ENCODE results near the gene COLEC12.

Gene COLEC12

GRCh38 chr18:369224-370015 lies 131.1 kb downstream of the COLEC12 start:
- no peak overlapping the region for H3K4me2 ChIP-seq (ENCODE audit: low read length, poor library complexity, severe bottlenecking)
- H3K23ac ChIP-seq (ENCODE audit: low read length in 2 of 2) = no peak overlapping the region
- H3K4me1 ChIP-seq (ENCODE audit: control insufficient read depth, insufficient read depth, low read depth, low read length) = peaks cover 18% of the 10 kb centered on the region
- H3K14ac ChIP-seq (ENCODE audit: low read length in 2 of 2) = no peak overlapping the region
- H3K4me3 ChIP-seq (ENCODE audit: insufficient read depth in 1 of 2, low read depth in 1 of 2, low read length in 2 of 2) = no peak overlapping the region
- H3K27ac ChIP-seq (ENCODE audit: low read length, poor library complexity, severe bottlenecking) = peak overlapping the region; percentile 65
- H3K18ac ChIP-seq (ENCODE audit: low read depth in 1 of 2, low read length in 2 of 2) = no peak overlapping the region
- 80% methylated on average over 6 of the region's 11 CpGs for WGBS
- H3K9me3 ChIP-seq (ENCODE audit: control insufficient read depth, low read length) = no peaks in the 10 kb centered on the region
- no peak overlapping the region for H4K91ac ChIP-seq (ENCODE audit: low read length)
- H4K8ac ChIP-seq (ENCODE audit: low read length) = no peak overlapping the region
- H2BK5ac ChIP-seq (ENCODE audit: low read depth, low read length, poor library complexity, severe bottlenecking) = no peak overlapping the region
- no peaks in the 10 kb centered on the region for H3K79me1 ChIP-seq (replicated peaks; ENCODE audit: low read length, poor library complexity, severe bottlenecking)
- H2AK5ac ChIP-seq (ENCODE audit: low read length, severe bottlenecking) = no peak overlapping the region
- no peak overlapping the region for H3K4ac ChIP-seq (ENCODE audit: low read depth in 1 of 2, low read length in 2 of 2)
- H2BK120ac ChIP-seq (ENCODE audit: low read depth, low read length) = no peak overlapping the region
- no peaks in the 10 kb centered on the region for H3K36me3 ChIP-seq (ENCODE audit: control insufficient read depth in 1 of 2, insufficient read depth in 2 of 2, low read depth in 1 of 2, low read length in 2 of 2)
- DNase-seq = no peak
- H2BK12ac ChIP-seq (ENCODE audit: low read length in 2 of 2) = no peak overlapping the region
- H2AFZ ChIP-seq (ENCODE audit: low read depth, low read length) = no peak overlapping the region
- H3K9ac ChIP-seq (ENCODE audit: low read length) = peak overlapping the region; percentile 1
- H3K27me3 ChIP-seq (ENCODE audit: control insufficient read depth in 1 of 2, insufficient read depth in 1 of 2, low read length in 2 of 2) = no peaks in the 10 kb centered on the region
- H2BK15ac ChIP-seq (ENCODE audit: low read depth, poor library complexity, severe bottlenecking) = no peak overlapping the region

DNA sequence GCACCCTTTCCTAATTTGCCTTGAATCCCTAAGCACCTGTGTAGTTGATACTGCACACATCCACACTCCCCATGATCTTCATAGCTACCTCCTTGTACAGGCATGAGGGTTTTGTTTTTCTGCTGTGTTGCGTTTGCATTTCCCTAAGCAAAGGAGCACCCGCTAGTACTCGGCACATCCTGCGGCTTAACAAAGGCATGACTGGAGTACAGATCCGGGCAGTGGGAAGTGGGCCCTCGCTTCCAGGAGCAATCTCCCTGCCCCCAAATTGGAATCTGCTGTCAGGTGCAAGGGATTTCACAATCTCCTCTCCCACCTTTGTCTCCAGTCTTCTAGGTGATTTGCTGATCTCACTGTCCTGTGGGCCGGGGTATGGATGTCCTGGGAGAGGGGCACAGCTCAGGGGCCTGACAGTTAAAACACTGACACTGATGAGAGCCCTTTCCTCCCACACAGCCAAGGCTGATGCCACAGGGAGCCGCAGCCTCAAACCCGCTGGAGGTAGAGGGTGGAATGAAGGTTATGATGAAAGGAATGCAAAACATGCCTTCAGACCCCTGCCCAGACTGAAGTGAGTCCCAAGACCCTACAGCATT lies 133.9 kb downstream of the COLEC12 start:
- Histone ChIP-seq H2BK12ac (ENCODE audit: low read length in 2 of 2) (no peak overlapping the region), H3K27ac (ENCODE audit: low read length, poor library complexity, severe bottlenecking) (no peak overlapping the region), H3K4me2 (ENCODE audit: low read length, poor library complexity, severe bottlenecking) (no peak overlapping the region), H3K36me3 (ENCODE audit: control insufficient read depth in 1 of 2, insufficient read depth in 2 of 2, low read depth in 1 of 2, low read length in 2 of 2) (no peaks in the 10 kb centered on the region), H3K79me1 (replicated peaks; ENCODE audit: low read length, poor library complexity, severe bottlenecking) (no peaks in the 10 kb centered on the region), H2AK5ac (ENCODE audit: low read length, severe bottlenecking) (peak overlapping the region; percentile 89), H2AFZ (ENCODE audit: low read depth, low read length) (no peak overlapping the region), H3K23ac (ENCODE audit: low read length in 2 of 2) (no peak overlapping the region), H3K9me3 (ENCODE audit: control insufficient read depth, low read length) (no peaks in the 10 kb centered on the region), H3K9ac (ENCODE audit: low read length) (no peak overlapping the region), H3K27me3 (ENCODE audit: control insufficient read depth in 1 of 2, insufficient read depth in 1 of 2, low read length in 2 of 2) (no peaks in the 10 kb centered on the region), H3K4me1 (ENCODE audit: control insufficient read depth, insufficient read depth, low read depth, low read length) (peaks cover 27% of the 10 kb centered on the region), H3K18ac (ENCODE audit: low read depth in 1 of 2, low read length in 2 of 2) (no peak overlapping the region), H2BK15ac (ENCODE audit: low read depth, poor library complexity, severe bottlenecking) (no peak overlapping the region), H3K4ac (ENCODE audit: low read depth in 1 of 2, low read length in 2 of 2) (no peak overlapping the region), H3K14ac (ENCODE audit: low read length in 2 of 2) (no peak overlapping the region), H3K4me3 (ENCODE audit: insufficient read depth in 1 of 2, low read depth in 1 of 2, low read length in 2 of 2) (no peak overlapping the region), H4K8ac (ENCODE audit: low read length) (no peak overlapping the region), H2BK120ac (ENCODE audit: low read depth, low read length) (no peak overlapping the region), H2BK5ac (ENCODE audit: low read depth, low read length, poor library complexity, severe bottlenecking) (no peak overlapping the region), H4K91ac (ENCODE audit: low read length) (no peak overlapping the region)
- 91% methylated on average over 7 of the region's 9 CpGs for WGBS
- DNase-seq = no peak

- Histone ChIP-seq H3K79me1 (replicated peaks; ENCODE audit: low read length, poor library complexity, severe bottlenecking) (no peaks in the 10 kb centered on the region), H2AFZ (ENCODE audit: low read depth, low read length) (no peak overlapping the region), H2AK5ac (ENCODE audit: low read length, severe bottlenecking) (peak overlapping the region; percentile 38), H2BK12ac (ENCODE audit: low read length in 2 of 2) (no peak overlapping the region), H3K4me2 (ENCODE audit: low read length, poor library complexity, severe bottlenecking) (no peak overlapping the region), H2BK15ac (ENCODE audit: low read depth, poor library complexity, severe bottlenecking) (no peak overlapping the region), H2BK5ac (ENCODE audit: low read depth, low read length, poor library complexity, severe bottlenecking) (no peak overlapping the region), H3K9ac (ENCODE audit: low read length) (no peak overlapping the region), H3K4me1 (ENCODE audit: control insufficient read depth, insufficient read depth, low read depth, low read length) (peaks cover 28% of the 10 kb centered on the region), H3K23ac (ENCODE audit: low read length in 2 of 2) (no peak overlapping the region), H3K4me3 (ENCODE audit: insufficient read depth in 1 of 2, low read depth in 1 of 2, low read length in 2 of 2) (no peak overlapping the region), H2BK120ac (ENCODE audit: low read depth, low read length) (no peak overlapping the region), H3K18ac (ENCODE audit: low read depth in 1 of 2, low read length in 2 of 2) (no peak overlapping the region), H3K36me3 (ENCODE audit: control insufficient read depth in 1 of 2, insufficient read depth in 2 of 2, low read depth in 1 of 2, low read length in 2 of 2) (no peaks in the 10 kb centered on the region), H3K27me3 (ENCODE audit: control insufficient read depth in 1 of 2, insufficient read depth in 1 of 2, low read length in 2 of 2) (no peaks in the 10 kb centered on the region), H3K4ac (ENCODE audit: low read depth in 1 of 2, low read length in 2 of 2) (no peak overlapping the region), H4K8ac (ENCODE audit: low read length) (no peak overlapping the region), H3K14ac (ENCODE audit: low read length in 2 of 2) (no peak overlapping the region), H3K9me3 (ENCODE audit: control insufficient read depth, low read length) (no peaks in the 10 kb centered on the region), H3K27ac (ENCODE audit: low read length, poor library complexity, severe bottlenecking) (no peak overlapping the region), H4K91ac (ENCODE audit: low read length) (no peak overlapping the region)
- no peak for DNase-seq
- WGBS = 95% methylated on average over 4 of the region's 6 CpGs
Measured at GRCh38 chr18:365651-366050, 134.8 kb downstream of the COLEC12 start.

DNA sequence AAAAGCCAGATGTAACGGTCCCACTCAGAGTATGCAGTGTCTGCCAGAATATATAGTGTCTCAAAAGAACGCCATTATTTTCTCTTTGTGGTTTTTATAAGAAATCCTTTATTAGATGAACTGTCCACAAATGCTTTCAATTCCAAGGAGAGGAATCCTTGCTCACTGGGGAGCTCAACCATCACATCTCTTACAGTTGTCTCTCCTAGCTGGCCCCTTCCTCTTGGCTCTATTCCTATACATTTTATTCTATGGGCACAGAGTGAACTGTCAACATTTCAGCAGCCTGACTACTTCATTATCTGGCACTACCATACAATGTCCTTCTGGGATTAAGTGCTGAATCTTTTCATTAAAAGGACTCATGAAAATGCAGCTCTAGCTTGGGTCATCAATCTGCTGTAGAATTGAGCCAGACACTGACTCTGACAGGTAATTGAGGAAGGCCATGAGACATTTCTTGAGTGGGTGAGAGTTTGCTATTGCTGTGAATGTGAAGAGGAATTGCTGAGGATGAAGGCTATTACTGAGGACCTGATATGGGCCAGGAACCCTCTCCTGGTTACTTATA lies 136.2 kb downstream of the COLEC12 start:
- no peak overlapping the region for H4K91ac ChIP-seq (ENCODE audit: low read length)
- DNase-seq = no peak
- H3K9me3 ChIP-seq (ENCODE audit: control insufficient read depth, low read length) = no peaks in the 10 kb centered on the region
- no peak overlapping the region for H3K14ac ChIP-seq (ENCODE audit: low read length in 2 of 2)
- H2BK12ac ChIP-seq (ENCODE audit: low read length in 2 of 2) = no peak overlapping the region
- H2AFZ ChIP-seq (ENCODE audit: low read depth, low read length) = no peak overlapping the region
- H3K79me1 ChIP-seq (replicated peaks; ENCODE audit: low read length, poor library complexity, severe bottlenecking) = no peaks in the 10 kb centered on the region
- no peaks in the 10 kb centered on the region for H3K27me3 ChIP-seq (ENCODE audit: control insufficient read depth in 1 of 2, insufficient read depth in 1 of 2, low read length in 2 of 2)
- no peak overlapping the region for H2BK15ac ChIP-seq (ENCODE audit: low read depth, poor library complexity, severe bottlenecking)
- H2BK120ac ChIP-seq (ENCODE audit: low read depth, low read length) = no peak overlapping the region
- peak overlapping the region; percentile 81 for H3K9ac ChIP-seq (ENCODE audit: low read length)
- H3K18ac ChIP-seq (ENCODE audit: low read depth in 1 of 2, low read length in 2 of 2) = no peak overlapping the region
- no peak overlapping the region for H2AK5ac ChIP-seq (ENCODE audit: low read length, severe bottlenecking)
- no peak overlapping the region for H3K27ac ChIP-seq (ENCODE audit: low read length, poor library complexity, severe bottlenecking)
- no peaks in the 10 kb centered on the region for H3K36me3 ChIP-seq (ENCODE audit: control insufficient read depth in 1 of 2, insufficient read depth in 2 of 2, low read depth in 1 of 2, low read length in 2 of 2)
- H3K4ac ChIP-seq (ENCODE audit: low read depth in 1 of 2, low read length in 2 of 2) = no peak overlapping the region
- peaks cover 27% of the 10 kb centered on the region for H3K4me1 ChIP-seq (ENCODE audit: control insufficient read depth, insufficient read depth, low read depth, low read length)
- no peak overlapping the region for H3K4me2 ChIP-seq (ENCODE audit: low read length, poor library complexity, severe bottlenecking)
- WGBS = no CpG with 5 or more reads among the region's 2 CpGs
- no peak overlapping the region for H4K8ac ChIP-seq (ENCODE audit: low read length)
- no peak overlapping the region for H2BK5ac ChIP-seq (ENCODE audit: low read depth, low read length, poor library complexity, severe bottlenecking)
- no peak overlapping the region for H3K4me3 ChIP-seq (ENCODE audit: insufficient read depth in 1 of 2, low read depth in 1 of 2, low read length in 2 of 2)
- no peak overlapping the region for H3K23ac ChIP-seq (ENCODE audit: low read length in 2 of 2)

All from mesenchymal stem cell (in vitro differentiated cells and primary cell).